Loucy (cell line): ENCODE data around the gene RXRA.

Source experiments
- H2AFZ ChIP-seq: fragments of 200-600 bp; sonication (generic); 2 replicates; pipeline ENCODE4 v1.6.0; 2016; ENCODE audit warnings: antibody characterized with exemption, mild to moderate bottlenecking, low read length, moderate library complexity
- H3F3A ChIP-seq: fragments of 200-600 bp; 2 replicates; pipeline ENCODE4 v1.6.0; 2016; ENCODE audit warnings: antibody characterized with exemption, low read depth, mild to moderate bottlenecking
- H3K27me3 ChIP-seq: fragments of 200-600 bp; sonication (generic); 2 replicates; pipeline ENCODE4 v1.6.1; 2014; ENCODE audit warnings: low read length, mild to moderate bottlenecking; ENCODE audit not compliant: insufficient read depth, poor library complexity, severe bottlenecking
- H3K36me3 ChIP-seq: fragments of 200-600 bp; sonication (generic); 2 replicates; pipeline ENCODE4 v1.6.1; 2016; ENCODE audit warnings: low read length; ENCODE audit not compliant: insufficient read depth
- H3K4me1 ChIP-seq: fragments of 200-600 bp; sonication (generic); 2 replicates; pipeline ENCODE4 v1.5.1; 2014; ENCODE audit warnings: low read length, mild to moderate bottlenecking; ENCODE audit not compliant: insufficient read depth, poor library complexity, severe bottlenecking
- H3K4me2 ChIP-seq: fragments of 200-600 bp; sonication (generic); 2 replicates; pipeline ENCODE4 v1.6.0; 2014; ENCODE audit warnings: antibody characterized with exemption, low read length, low read depth, mild to moderate bottlenecking; ENCODE audit not compliant: poor library complexity, severe bottlenecking
- H3K4me3 ChIP-seq: fragments of 200-600 bp; sonication (generic); 2 replicates; pipeline ENCODE4 v1.5.1; 2014; ENCODE audit warnings: low read length, mild to moderate bottlenecking, mixed read lengths; ENCODE audit not compliant: poor library complexity, severe bottlenecking
- H3K79me2 ChIP-seq: fragments of 200-600 bp; sonication (generic); 2 replicates; pipeline ENCODE4 v1.6.1; 2014; ENCODE audit warnings: low read length; ENCODE audit not compliant: insufficient read depth
- H3K9ac ChIP-seq: fragments of 200-600 bp; sonication (generic); 2 replicates; pipeline ENCODE4 v1.6.0; 2014; ENCODE audit warnings: mild to moderate bottlenecking, low read depth, low read length, moderate library complexity; ENCODE audit not compliant: poor library complexity, severe bottlenecking
- H3K9me2 ChIP-seq: fragments of 200-600 bp; sonication (generic); replicated peaks from 2 replicates; pipeline ENCODE4 v1.6.1; 2016; ENCODE audit warnings: low read depth, low read length, mixed read lengths
- H3K9me3 ChIP-seq: fragments of 200-600 bp; sonication (generic); 2 replicates; pipeline ENCODE4 v1.6.1; 2014; ENCODE audit warnings: mild to moderate bottlenecking, antibody characterized with exemption, low read length, low read depth; ENCODE audit not compliant: insufficient read depth
- H4K20me1 ChIP-seq: fragments of 200-600 bp; sonication (generic); 2 replicates; pipeline ENCODE4 v1.6.0; 2014; ENCODE audit warnings: antibody characterized with exemption, low read length, mild to moderate bottlenecking; ENCODE audit not compliant: insufficient read depth, poor library complexity, severe bottlenecking
- EZH2phosphoT487 ChIP-seq: fragments of 200-600 bp; IDR thresholded peaks from 2 replicates; pipeline ENCODE4 v1.6.1; 2018; ENCODE audit warnings: antibody characterized with exemption, mild to moderate bottlenecking, moderate library complexity, borderline replicate concordance
- TF ChIP-seq, protein P1 (sequence below): fragments of 200-600 bp; sonication (generic); conservative IDR thresholded peaks from 2 replicates; pipeline ENCODE4 v1.5.1; 2014; ENCODE audit warnings: mild to moderate bottlenecking, antibody characterized with exemption, low read length

RXRA gene

DNA sequence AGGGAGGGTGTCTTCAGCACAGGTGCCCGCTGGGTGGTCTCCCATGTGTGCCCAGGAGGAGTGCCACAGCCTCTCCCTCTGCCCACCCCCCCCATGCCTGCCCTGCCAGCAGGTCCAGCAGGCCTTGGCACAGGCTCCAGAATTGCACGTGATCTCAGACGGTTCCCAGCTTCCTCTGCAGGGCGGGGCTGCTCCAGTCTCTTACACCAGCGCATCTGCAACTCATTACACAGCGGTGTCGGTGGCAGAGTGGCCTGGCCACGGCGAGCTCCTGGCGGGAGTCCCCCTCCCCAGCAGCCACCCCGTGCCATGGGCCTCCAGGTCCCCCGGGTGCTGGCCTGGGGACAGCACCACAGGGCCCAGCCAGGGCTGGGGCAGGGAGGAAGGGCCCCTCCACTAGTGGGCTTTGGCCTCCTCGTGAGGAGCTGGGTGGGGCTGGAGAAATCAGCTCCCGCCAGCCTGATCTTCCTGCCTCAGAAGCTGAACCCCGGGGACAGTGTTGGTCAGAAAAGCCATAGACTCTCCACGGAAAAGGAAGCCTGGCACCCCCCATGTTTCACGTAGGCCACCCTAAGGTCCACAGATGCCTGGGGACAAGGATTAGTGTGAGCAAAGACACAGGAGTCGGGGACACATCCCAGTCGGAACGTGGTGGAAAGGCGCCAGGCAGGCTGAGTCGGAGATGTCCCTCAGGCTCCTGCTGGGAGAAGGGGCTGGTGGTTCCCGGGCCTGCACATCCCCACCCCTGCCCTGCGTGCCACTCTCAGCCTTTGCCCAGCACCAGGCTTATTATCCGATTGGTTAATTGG lies 40.2 kb downstream of the RXRA start:
- H3F3A ChIP-seq: no peaks in the 10 kb centered on the region
- H2AFZ ChIP-seq: no peak overlapping the region
- peaks cover 27% of the 10 kb centered on the region for H3K4me1 ChIP-seq
- no peaks in the 10 kb centered on the region for H3K27me3 ChIP-seq
- H3K79me2 ChIP-seq: peaks cover 78% of the 10 kb centered on the region; the same call in 1 of the 2 replicates
- H3K9me2 ChIP-seq: no peaks in the 10 kb centered on the region
- no peaks in the 10 kb centered on the region for H3K9me3 ChIP-seq
- no peak overlapping the region for H3K4me3 ChIP-seq
- no peak overlapping the region for H3K9ac ChIP-seq
- H4K20me1 ChIP-seq: peaks cover 10% of the 10 kb centered on the region
- no peaks in the 10 kb centered on the region for H3K36me3 ChIP-seq
- no peak overlapping the region for H3K4me2 ChIP-seq
- TF ChIP-seq, protein P1, sequence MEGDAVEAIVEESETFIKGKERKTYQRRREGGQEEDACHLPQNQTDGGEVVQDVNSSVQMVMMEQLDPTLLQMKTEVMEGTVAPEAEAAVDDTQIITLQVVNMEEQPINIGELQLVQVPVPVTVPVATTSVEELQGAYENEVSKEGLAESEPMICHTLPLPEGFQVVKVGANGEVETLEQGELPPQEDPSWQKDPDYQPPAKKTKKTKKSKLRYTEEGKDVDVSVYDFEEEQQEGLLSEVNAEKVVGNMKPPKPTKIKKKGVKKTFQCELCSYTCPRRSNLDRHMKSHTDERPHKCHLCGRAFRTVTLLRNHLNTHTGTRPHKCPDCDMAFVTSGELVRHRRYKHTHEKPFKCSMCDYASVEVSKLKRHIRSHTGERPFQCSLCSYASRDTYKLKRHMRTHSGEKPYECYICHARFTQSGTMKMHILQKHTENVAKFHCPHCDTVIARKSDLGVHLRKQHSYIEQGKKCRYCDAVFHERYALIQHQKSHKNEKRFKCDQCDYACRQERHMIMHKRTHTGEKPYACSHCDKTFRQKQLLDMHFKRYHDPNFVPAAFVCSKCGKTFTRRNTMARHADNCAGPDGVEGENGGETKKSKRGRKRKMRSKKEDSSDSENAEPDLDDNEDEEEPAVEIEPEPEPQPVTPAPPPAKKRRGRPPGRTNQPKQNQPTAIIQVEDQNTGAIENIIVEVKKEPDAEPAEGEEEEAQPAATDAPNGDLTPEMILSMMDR: no peak
- no peak for TF ChIP-seq EZH2phosphoT487

GRCh38 chr9:134367061-134367460 lies 40.8 kb downstream of the RXRA start:
- Histone ChIP-seq H3K27me3 (no peaks in the 10 kb centered on the region), H3K4me1 (peaks cover 27% of the 10 kb centered on the region), H4K20me1 (peaks cover 10% of the 10 kb centered on the region), H3K9me2 (no peaks in the 10 kb centered on the region), H2AFZ (no peak overlapping the region), H3F3A (no peaks in the 10 kb centered on the region), H3K9ac (no peak overlapping the region), H3K36me3 (no peaks in the 10 kb centered on the region), H3K4me2 (no peak overlapping the region), H3K79me2 (peaks cover 84% of the 10 kb centered on the region; the same call in 1 of the 2 replicates), H3K4me3 (no peak overlapping the region), H3K9me3 (no peaks in the 10 kb centered on the region)
- no peak for TF ChIP-seq EZH2phosphoT487
- TF ChIP-seq, protein P1: no peak

DNA sequence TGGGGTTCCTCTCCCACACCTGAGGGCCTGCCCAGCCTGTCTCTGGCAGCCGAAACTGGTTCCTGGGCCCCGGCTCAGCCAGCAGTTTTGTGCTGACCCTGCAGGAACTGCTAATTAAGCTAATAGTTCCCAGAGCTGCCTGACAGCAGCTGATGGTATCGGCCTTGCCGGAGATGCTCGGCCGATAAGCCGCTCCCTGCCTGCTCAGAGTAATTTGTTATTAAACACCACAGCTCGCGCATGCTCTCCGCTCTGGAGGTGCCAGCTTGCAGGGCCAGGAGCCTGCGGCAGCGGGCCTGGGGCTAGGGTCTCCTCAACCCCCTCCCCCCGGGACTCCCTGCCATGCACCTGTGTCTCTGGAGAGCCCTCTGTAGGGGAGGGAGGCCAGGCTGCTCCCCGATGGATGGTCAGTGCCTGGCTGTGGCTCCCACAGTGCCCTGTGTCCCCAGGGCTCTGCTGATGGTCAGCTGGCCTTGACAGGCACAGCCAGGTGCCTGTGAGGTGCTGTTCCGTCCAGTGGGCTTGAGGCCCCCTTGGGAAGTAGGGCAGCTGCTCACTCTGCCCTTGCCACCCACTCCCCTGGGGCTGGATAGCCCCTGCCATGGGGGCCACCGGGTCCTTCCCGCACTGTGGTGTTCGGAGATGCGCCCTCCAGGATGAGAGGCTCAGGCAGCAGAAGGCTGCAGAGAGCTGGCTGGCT lies 41.7 kb downstream of the RXRA start:
- peaks cover 89% of the 10 kb centered on the region; the same call in 1 of the 2 replicates for H3K79me2 ChIP-seq
- no peaks in the 10 kb centered on the region for H3F3A ChIP-seq
- no peaks in the 10 kb centered on the region for H3K36me3 ChIP-seq
- no peaks in the 10 kb centered on the region for H3K9me2 ChIP-seq
- no peak overlapping the region for H2AFZ ChIP-seq
- H3K9ac ChIP-seq: no peak overlapping the region
- H3K4me1 ChIP-seq: peaks cover 30% of the 10 kb centered on the region
- H3K4me2 ChIP-seq: no peak overlapping the region
- no peak overlapping the region for H3K4me3 ChIP-seq
- H4K20me1 ChIP-seq: peaks cover 9% of the 10 kb centered on the region
- no peaks in the 10 kb centered on the region for H3K27me3 ChIP-seq
- TF ChIP-seq, protein P1: no peak
- no peak for TF ChIP-seq EZH2phosphoT487
- no peaks in the 10 kb centered on the region for H3K9me3 ChIP-seq
